Osteocyte (in vitro differentiated cells): ENCODE measurements around the gene DPH2. TPM values are rescaled to one million over a fixed set of nuclear protein-coding genes. Genes with fewer than 3 reads are reported as not detected.

ENCODE experiments used
- DNase-seq: peaks from one replicate; pipeline ENCODE4 v3.0.0; 2021; ENCODE audit warnings: mixed read lengths; ENCODE audit not compliant: unreplicated experiment; ENCODE audit errors: extremely low spot score
- H3K27ac Mint-ChIP-seq: one replicate; pipeline ENCODE4 v1.8.0; 2021; ENCODE audit warnings: mild to moderate bottlenecking, mixed read lengths; ENCODE audit not compliant: unreplicated experiment
- H3K27me3 Mint-ChIP-seq: one replicate; pipeline ENCODE4 v1.8.0; 2021; ENCODE audit warnings: mixed read lengths; ENCODE audit not compliant: unreplicated experiment
- H3K36me3 Mint-ChIP-seq: one replicate; pipeline ENCODE4 v1.8.0; 2021; ENCODE audit warnings: mixed read lengths; ENCODE audit not compliant: unreplicated experiment
- H3K4me1 Mint-ChIP-seq: one replicate; pipeline ENCODE4 v1.8.0; 2021; ENCODE audit warnings: mixed read lengths; ENCODE audit not compliant: unreplicated experiment
- H3K4me3 Mint-ChIP-seq: one replicate; pipeline ENCODE4 v1.8.0; 2021; ENCODE audit warnings: mild to moderate bottlenecking, moderate library complexity, mixed read lengths; ENCODE audit not compliant: unreplicated experiment
- H3K9me3 Mint-ChIP-seq: one replicate; pipeline ENCODE4 v1.8.0; 2021; ENCODE audit warnings: mixed read lengths; ENCODE audit not compliant: unreplicated experiment
- total RNA-seq: library from RNA; stranded (reverse); gene quantifications from 2 replicates; pipeline ENCODE4 v1.2.1, GENCODE V29; 2021
- TF ChIP-seq, protein P1 (sequence below): fragments of 200-600 bp; sonication (generic); IDR thresholded peaks from 2 replicates; pipeline ENCODE4 v1.5.0; 2021; ENCODE audit warnings: antibody characterized with exemption, mild to moderate bottlenecking, moderate library complexity

The DPH2 gene
- total RNA-seq, 1 donor from 2014 or later = 22.4 TPM

DNA sequence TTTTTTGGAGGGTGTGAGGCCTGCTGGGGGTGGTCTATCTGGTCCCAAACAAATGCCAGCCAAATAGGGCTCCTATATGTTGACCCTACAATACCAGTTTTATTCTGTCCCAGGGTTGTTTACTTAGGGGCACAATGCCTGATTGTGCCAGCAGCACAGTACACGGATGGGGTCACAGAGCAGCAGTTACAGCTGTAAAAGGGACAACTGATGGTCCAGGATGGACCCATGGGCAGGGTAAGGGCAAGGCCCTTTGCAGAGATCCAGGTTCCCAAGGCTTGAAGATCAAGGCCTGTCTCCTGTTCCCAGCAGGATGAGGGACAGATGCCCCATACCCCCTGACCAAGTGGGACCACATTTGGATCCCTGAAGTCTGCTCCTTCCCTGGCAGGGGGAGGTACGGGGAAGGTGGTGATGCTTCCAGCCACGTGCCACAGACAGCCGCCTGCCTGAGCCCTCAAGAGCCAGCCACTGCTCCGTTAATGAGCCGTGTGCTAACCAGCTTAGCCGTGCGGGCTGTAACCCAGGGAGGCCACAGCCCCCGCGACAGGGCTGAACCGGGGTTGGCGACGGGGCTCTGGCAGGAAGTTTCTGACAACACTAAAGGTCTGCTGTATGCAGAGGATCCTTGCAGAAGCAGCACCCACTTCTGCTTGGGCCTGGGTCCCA, 43.3 kb downstream of the DPH2 start:
- peaks cover 15% of the 10 kb centered on the region for H3K4me1 Mint-ChIP-seq
- H3K27me3 Mint-ChIP-seq = no peaks in the 10 kb centered on the region
- peaks cover 4% of the 10 kb centered on the region for H3K36me3 Mint-ChIP-seq
- no peak overlapping the region for H3K27ac Mint-ChIP-seq
- no peak for DNase-seq
- no peak overlapping the region for H3K4me3 Mint-ChIP-seq
- no peaks in the 10 kb centered on the region for H3K9me3 Mint-ChIP-seq
- TF ChIP-seq, protein P1, sequence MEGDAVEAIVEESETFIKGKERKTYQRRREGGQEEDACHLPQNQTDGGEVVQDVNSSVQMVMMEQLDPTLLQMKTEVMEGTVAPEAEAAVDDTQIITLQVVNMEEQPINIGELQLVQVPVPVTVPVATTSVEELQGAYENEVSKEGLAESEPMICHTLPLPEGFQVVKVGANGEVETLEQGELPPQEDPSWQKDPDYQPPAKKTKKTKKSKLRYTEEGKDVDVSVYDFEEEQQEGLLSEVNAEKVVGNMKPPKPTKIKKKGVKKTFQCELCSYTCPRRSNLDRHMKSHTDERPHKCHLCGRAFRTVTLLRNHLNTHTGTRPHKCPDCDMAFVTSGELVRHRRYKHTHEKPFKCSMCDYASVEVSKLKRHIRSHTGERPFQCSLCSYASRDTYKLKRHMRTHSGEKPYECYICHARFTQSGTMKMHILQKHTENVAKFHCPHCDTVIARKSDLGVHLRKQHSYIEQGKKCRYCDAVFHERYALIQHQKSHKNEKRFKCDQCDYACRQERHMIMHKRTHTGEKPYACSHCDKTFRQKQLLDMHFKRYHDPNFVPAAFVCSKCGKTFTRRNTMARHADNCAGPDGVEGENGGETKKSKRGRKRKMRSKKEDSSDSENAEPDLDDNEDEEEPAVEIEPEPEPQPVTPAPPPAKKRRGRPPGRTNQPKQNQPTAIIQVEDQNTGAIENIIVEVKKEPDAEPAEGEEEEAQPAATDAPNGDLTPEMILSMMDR = no peak

DNA sequence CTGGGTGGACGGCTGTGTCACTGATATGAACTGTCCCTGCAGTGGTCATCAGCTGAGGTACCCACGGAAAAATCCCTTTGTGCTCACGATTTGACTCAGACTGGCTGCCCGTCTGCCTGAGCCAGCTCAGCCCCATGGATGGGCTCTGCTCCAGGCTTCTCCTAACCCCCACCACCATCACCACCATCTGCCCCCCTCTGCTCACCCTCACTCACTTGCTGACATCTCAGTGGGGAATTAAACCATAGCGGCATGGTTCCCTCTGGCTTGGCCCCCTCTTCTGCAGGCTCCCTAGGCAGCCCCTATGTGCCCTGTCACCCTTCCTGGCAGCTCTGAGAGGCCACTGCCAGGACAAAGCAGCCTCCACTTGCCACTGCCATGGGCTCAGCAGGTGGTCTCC, 44.1 kb downstream of the DPH2 start:
- Mint-ChIP-seq H3K36me3 (no peaks in the 10 kb centered on the region), H3K9me3 (no peaks in the 10 kb centered on the region)

DNA sequence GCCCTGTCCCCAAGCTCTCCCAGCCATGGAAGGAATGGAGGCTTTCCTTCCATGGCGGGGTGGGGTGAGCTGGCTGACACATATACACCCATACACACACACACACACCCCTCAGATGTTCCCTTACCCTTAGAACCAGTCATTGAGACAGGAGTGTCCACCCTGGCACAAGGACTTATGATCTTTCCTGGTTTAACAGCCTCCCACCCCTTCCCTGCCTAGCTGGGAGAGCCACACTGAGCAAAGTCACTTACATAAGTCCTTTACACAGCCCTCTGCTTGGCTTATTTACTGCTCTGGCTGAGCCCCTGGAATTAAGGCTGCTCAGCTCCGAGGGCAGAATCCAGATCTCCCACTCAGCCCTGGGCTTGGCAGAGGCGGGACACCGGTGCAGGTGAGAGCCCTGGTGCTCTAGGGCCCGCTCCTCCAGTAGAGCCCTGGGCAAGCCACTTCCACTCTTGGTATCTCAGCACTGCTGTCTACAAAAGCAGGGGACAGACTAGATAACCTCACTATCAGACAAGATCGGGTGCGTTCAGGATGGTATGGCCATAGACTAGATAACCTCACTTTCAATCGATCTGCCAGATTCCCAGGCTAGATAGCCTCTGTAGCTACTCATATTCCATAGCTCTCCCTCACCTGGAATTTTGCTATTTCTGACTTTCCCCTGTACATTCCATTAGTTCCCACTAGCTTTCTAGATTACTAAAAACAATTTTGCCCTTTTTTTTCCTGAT, 44.7 kb downstream of the DPH2 start:
- Mint-ChIP-seq H3K4me3 (no peak overlapping the region), H3K9me3 (no peaks in the 10 kb centered on the region), H3K27ac (no peak overlapping the region), H3K27me3 (no peaks in the 10 kb centered on the region), H3K36me3 (no peaks in the 10 kb centered on the region), H3K4me1 (peaks cover 15% of the 10 kb centered on the region)
- TF ChIP-seq, protein P1 = no peak
- DNase-seq = no peak

More for the DNA sequence above, 44.1 kb downstream of the DPH2 start:
- Mint-ChIP-seq H3K27ac (no peak overlapping the region), H3K4me3 (no peak overlapping the region), H3K27me3 (no peaks in the 10 kb centered on the region), H3K4me1 (peaks cover 15% of the 10 kb centered on the region)
- no peak for DNase-seq
- TF ChIP-seq, protein P1 = no peak

DNA sequence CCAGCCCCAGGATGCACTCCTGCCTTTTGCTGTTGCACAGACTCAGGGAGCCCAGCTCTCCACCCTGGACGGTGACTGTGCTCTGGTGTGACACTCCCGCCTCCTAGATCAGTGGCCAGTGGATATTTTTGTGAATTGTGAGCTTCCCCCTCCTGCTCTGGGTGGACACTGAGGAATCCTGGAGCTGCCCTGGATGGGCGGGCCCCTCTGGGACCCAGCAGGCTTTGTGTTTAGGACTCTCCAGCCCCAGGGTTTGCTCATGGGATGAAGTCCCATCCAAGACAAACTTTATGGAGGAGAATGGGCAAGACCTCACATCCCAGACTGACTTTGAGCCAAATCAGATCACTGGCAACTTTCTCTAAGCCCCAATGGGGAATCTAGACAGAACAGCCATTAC, 45.4 kb downstream of the DPH2 start:
- H3K27ac Mint-ChIP-seq = no peak overlapping the region

More for the DNA sequence above, 45.4 kb downstream of the DPH2 start:
- Mint-ChIP-seq H3K9me3 (no peaks in the 10 kb centered on the region), H3K36me3 (no peaks in the 10 kb centered on the region), H3K4me1 (peaks cover 15% of the 10 kb centered on the region), H3K27me3 (no peaks in the 10 kb centered on the region), H3K4me3 (no peak overlapping the region)
- no peak for DNase-seq
- TF ChIP-seq, protein P1 = no peak
